IMR-90 (cell line): Measurements from ENCODE around the gene ZNF451. TPM values are rescaled to one million over a fixed set of nuclear protein-coding genes. Genes with fewer than 3 reads are reported as not detected.

Source experiments
- ATAC-seq: fragments of 200-7000 bp; cut with Tn5 transposase; 2 replicates; pipeline ENCODE4 v1.9.1; 2020; ENCODE audit warnings: low read depth, mild to moderate bottlenecking, moderate library complexity
- BruUV-seq: library from RNA; stranded (reverse); fragments of 400-500 nt; replicated peaks from 2 replicates; lab custom pipeline; 2021; lab: Mats Ljungman, UMichigan
- CTCF ChIA-PET: fragments of 300-600 bp; formaldehyde crosslinking; extraction: SDS; loops from one replicate; lab custom pipeline; 2021; ENCODE audit warnings: antibody characterized with exemption; lab: Yijun Ruan, JAX
- POLR2A ChIA-PET: fragments of 300-600 bp; sonication (Branson Sonifier 250); formaldehyde crosslinking; loops from one replicate; lab custom pipeline; 2022; ENCODE audit warnings: antibody characterized with exemption; ENCODE audit not compliant: unreplicated experiment; lab: Charles Lee
- DNase-seq: peaks from one replicate; pipeline ENCODE4 v3.0.0; 2013
- H2AFZ ChIP-seq: replicated peaks from 2 replicates; pipeline ENCODE3; 2013; ENCODE audit warnings: low read length, mild to moderate bottlenecking; ENCODE audit not compliant: poor library complexity
- H2AK5ac ChIP-seq: 2 replicates; pipeline ENCODE4 v1.6.1; 2013; ENCODE audit warnings: low read depth, low read length, inconsistent platforms
- H2AK9ac ChIP-seq: replicated peaks from 2 replicates; pipeline ENCODE3; 2013; ENCODE audit warnings: mild to moderate bottlenecking, low read depth, low read length, moderate library complexity; ENCODE audit not compliant: poor library complexity
- H2BK120ac ChIP-seq: 2 replicates; pipeline ENCODE4 v1.6.1; 2013; ENCODE audit warnings: low read depth, low read length, inconsistent platforms
- H2BK15ac ChIP-seq: 3 replicates; pipeline ENCODE4 v1.6.1; 2013; ENCODE audit warnings: low read depth, low read length, inconsistent platforms
- H2BK20ac ChIP-seq: 2 replicates; pipeline ENCODE4 v1.6.1; 2013; ENCODE audit warnings: low read depth, mild to moderate bottlenecking, inconsistent platforms, low read length, moderate library complexity
- H2BK5ac ChIP-seq: 2 replicates; pipeline ENCODE4 v1.6.1; 2013; ENCODE audit warnings: mild to moderate bottlenecking, low read depth, low read length, inconsistent platforms; ENCODE audit not compliant: poor library complexity, severe bottlenecking
- H3K14ac ChIP-seq: replicated peaks from 2 replicates; pipeline ENCODE4 v1.6.1; 2013; ENCODE audit warnings: low read depth, low read length, inconsistent platforms
- H3K18ac ChIP-seq: 2 replicates; pipeline ENCODE4 v1.6.1; 2013; ENCODE audit warnings: low read depth, low read length, control low read depth
- H3K23ac ChIP-seq: 2 replicates; pipeline ENCODE4 v1.6.1; 2013; ENCODE audit warnings: low read depth, low read length, inconsistent platforms
- H3K27ac ChIP-seq: 2 replicates; pipeline ENCODE4 v1.5.1; 2013; ENCODE audit warnings: mild to moderate bottlenecking, control low read depth, low read length; ENCODE audit not compliant: insufficient read depth
- H3K27me3 ChIP-seq: 2 replicates; pipeline ENCODE4 v1.6.1; 2013; ENCODE audit warnings: low read length; ENCODE audit not compliant: control insufficient read depth, insufficient read depth
- H3K36me3 ChIP-seq: 2 replicates; pipeline ENCODE4 v1.6.1; 2013; ENCODE audit warnings: low read length, mixed read lengths; ENCODE audit not compliant: control insufficient read depth, insufficient read depth
- H3K4ac ChIP-seq: 2 replicates; pipeline ENCODE4 v1.6.1; 2013; ENCODE audit warnings: low read depth, low read length, inconsistent platforms
- H3K4me1 ChIP-seq: 2 replicates; pipeline ENCODE4 v1.6.1; 2013; ENCODE audit warnings: low read length, mixed read lengths; ENCODE audit not compliant: control insufficient read depth, insufficient read depth
- H3K4me2 ChIP-seq: 2 replicates; pipeline ENCODE4 v1.6.1; 2013; ENCODE audit warnings: low read depth, mild to moderate bottlenecking, control low read depth, low read length, moderate library complexity
- H3K4me3 ChIP-seq: 2 replicates; pipeline ENCODE4 v1.5.1; 2013; ENCODE audit warnings: low read depth, mild to moderate bottlenecking, control low read depth, low read length, moderate library complexity; ENCODE audit not compliant: insufficient read depth
- H3K56ac ChIP-seq: 2 replicates; pipeline ENCODE4 v1.6.1; 2013; ENCODE audit warnings: low read length, inconsistent platforms; ENCODE audit not compliant: insufficient read depth; ENCODE audit errors: extremely low read depth
- H3K79me1 ChIP-seq, 2 experiments: 2 replicates each; pipeline ENCODE4 v1.6.1; 2013; ENCODE audit warnings: low read length in 2 of 2, inconsistent platforms in 1 of 2, low read depth in 1 of 2
- H3K9ac ChIP-seq: 2 replicates; pipeline ENCODE4 v1.6.1; 2013; ENCODE audit warnings: low read depth, low read length, control low read depth
- H3K9me1 ChIP-seq: 2 replicates; pipeline ENCODE4 v1.6.1; 2013; ENCODE audit warnings: low read length, inconsistent platforms; ENCODE audit not compliant: insufficient read depth
- H3K9me3 ChIP-seq: 2 replicates; pipeline ENCODE4 v1.6.1; 2013; ENCODE audit warnings: low read length; ENCODE audit not compliant: control insufficient read depth, insufficient read depth
- H4K20me1 ChIP-seq: 2 replicates; pipeline ENCODE4 v1.6.1; 2013; ENCODE audit warnings: low read length, inconsistent platforms; ENCODE audit not compliant: insufficient read depth
- H4K5ac ChIP-seq: 2 replicates; pipeline ENCODE4 v1.6.1; 2013; ENCODE audit warnings: mild to moderate bottlenecking, low read depth, low read length, control low read depth
- H4K8ac ChIP-seq, 2 experiments: 2 replicates each; pipeline ENCODE4 v1.6.1; 2013; ENCODE audit warnings: low read depth in 2 of 2, low read length in 2 of 2, control low read depth in 1 of 2, inconsistent platforms in 1 of 2
- H4K91ac ChIP-seq: 2 replicates; pipeline ENCODE4 v1.6.1; 2013; ENCODE audit warnings: low read depth, low read length, inconsistent platforms; ENCODE audit not compliant: insufficient read depth
- CHD1 ChIP-seq: IDR thresholded peaks from 2 replicates; pipeline ENCODE4 v1.6.1; 2012; ENCODE audit warnings: low read depth, low read length, improper control_type of control experiment
- MAZ ChIP-seq: IDR thresholded peaks from 2 replicates; pipeline ENCODE4 v1.6.1; 2012; ENCODE audit warnings: low read depth, mild to moderate bottlenecking, low read length, improper control_type of control experiment, moderate library complexity, borderline replicate concordance
- MXI1 ChIP-seq: IDR thresholded peaks from 2 replicates; pipeline ENCODE4 v1.6.1; 2012; ENCODE audit warnings: low read depth, mild to moderate bottlenecking, low read length, moderate library complexity, borderline replicate concordance
- POLR2A ChIP-seq: IDR thresholded peaks from 2 replicates; pipeline ENCODE4 v1.6.1; 2012; ENCODE audit warnings: mild to moderate bottlenecking, low read depth, low read length
- WGBS, 2 experiments: methylation state at CpG; one replicate each; pipeline versions ENCODE4 v1.1.5 to v1.1.7; 2013; ENCODE audit warnings: missing lambda C conversion rate in 2 of 2; ENCODE audit not compliant: insufficient read length in 1 of 2; ENCODE audit errors: extremely low coverage in 2 of 2; 5-methylcytosine and 5-hydroxymethylcytosine counted together
- dilution Hi-C: fragments of 300-500 bp; cut with HindIII; formaldehyde crosslinking; loops from one replicate; pipeline ENCODE4 v1.14.3; 2018; ENCODE audit warnings: low sequenced_read_pairs; ENCODE audit not compliant: unreplicated experiment
- in situ Hi-C: fragments of 300-500 bp; cut with MboI; formaldehyde crosslinking; loops from 3 replicates; pipeline ENCODE4 v1.14.3; 2019; ENCODE audit warnings: low sequenced_read_pairs, inconsistent platforms, mixed read lengths
- intact Hi-C: fragments of 100-400 bp; cut with micrococcal nuclease; formaldehyde crosslinking; loops from 2 replicates; pipeline ENCODE4 v1.10.0; 2022
- polyA plus RNA-seq, 3 experiments: library from polyadenylated mRNA; depleted of rRNA; stranded (reverse); fragments of >200 nt; gene quantifications; 2 replicates each; pipeline ENCODE4 v1.2.3, GENCODE V29; 2012; ENCODE audit warnings: low replicate concordance in 1 of 3
- total RNA-seq: library from RNA; depleted of rRNA; stranded (reverse); fragments of >200 nt; gene quantifications from 2 replicates; pipeline ENCODE4 v1.2.3, GENCODE V29; 2012
- TF ChIP-seq, protein P1 (sequence below): fragments of 150-350 bp; IDR thresholded peaks from 2 replicates; pipeline ENCODE4 v1.6.1; 2017; ENCODE audit warnings: mild to moderate bottlenecking, antibody characterized with exemption, low read length, low read depth
- TF ChIP-seq, protein P2 (sequence below): fragments of 150-350 bp; IDR thresholded peaks from 2 replicates; pipeline ENCODE4 v1.6.1; 2016; ENCODE audit warnings: low read depth, mild to moderate bottlenecking, low read length, moderate library complexity, borderline replicate concordance
- TF ChIP-seq, protein P3 (sequence below): conservative IDR thresholded peaks from 2 replicates; pipeline ENCODE4 v1.5.1; 2012; ENCODE audit warnings: mild to moderate bottlenecking, low read depth, low read length, improper control_type of control experiment

ZNF451 gene
- total and polyA plus RNA-seq, 2 of the 4 experiments (the other 2 are of a cell fraction): 10.0 to 48.6 TPM

GRCh38 chr6:57097596-57097995, 7.6 kb downstream of the ZNF451 start:
- Histone ChIP-seq H4K20me1 (peaks cover 49% of the 10 kb centered on the region), H4K5ac (no peak overlapping the region), H3K9me1 (peaks cover 3% of the 10 kb centered on the region; the same call in 1 of the 2 replicates), H3K27me3 (no peaks in the 10 kb centered on the region), H4K8ac (no peak overlapping the region), H3K18ac (no peak overlapping the region), H3K36me3 (peaks cover 30% of the 10 kb centered on the region), H3K79me1 (peaks cover 32 to 54% of the 10 kb centered on the region in 2 experiments), H3K56ac (no peak overlapping the region), H4K91ac (no peak overlapping the region), H3K9me3 (no peaks in the 10 kb centered on the region), H3K4me2 (peak overlapping the region; percentile 25; the same call in 1 of the 2 replicates), H2BK5ac (no peak overlapping the region), H2BK20ac (no peak overlapping the region), H3K4me1 (peaks cover 6% of the 10 kb centered on the region), H2BK120ac (no peak overlapping the region), H3K4me3 (no peak overlapping the region), H3K4ac (no peak overlapping the region), H3K23ac (0 out of 2 replicates have a peak overlapping the region, but pooled peaks have one; percentile 4), H2AK5ac (no peak overlapping the region), H3K27ac (no peak overlapping the region), H2BK15ac (no peak overlapping the region), H3K14ac (no peak overlapping the region), H2AFZ (no peak overlapping the region), H2AK9ac (no peak overlapping the region), H3K9ac (no peak overlapping the region)
- BruUV-seq: no TSS peak
- dilution Hi-C loops: no loop called here
- TF ChIP-seq MXI1: no peak
- TF ChIP-seq MAZ: no peak
- TF ChIP-seq CHD1: no peak
- TF ChIP-seq, protein P1, sequence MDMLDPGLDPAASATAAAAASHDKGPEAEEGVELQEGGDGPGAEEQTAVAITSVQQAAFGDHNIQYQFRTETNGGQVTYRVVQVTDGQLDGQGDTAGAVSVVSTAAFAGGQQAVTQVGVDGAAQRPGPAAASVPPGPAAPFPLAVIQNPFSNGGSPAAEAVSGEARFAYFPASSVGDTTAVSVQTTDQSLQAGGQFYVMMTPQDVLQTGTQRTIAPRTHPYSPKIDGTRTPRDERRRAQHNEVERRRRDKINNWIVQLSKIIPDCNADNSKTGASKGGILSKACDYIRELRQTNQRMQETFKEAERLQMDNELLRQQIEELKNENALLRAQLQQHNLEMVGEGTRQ: no peak
- TF ChIP-seq, protein P2, sequence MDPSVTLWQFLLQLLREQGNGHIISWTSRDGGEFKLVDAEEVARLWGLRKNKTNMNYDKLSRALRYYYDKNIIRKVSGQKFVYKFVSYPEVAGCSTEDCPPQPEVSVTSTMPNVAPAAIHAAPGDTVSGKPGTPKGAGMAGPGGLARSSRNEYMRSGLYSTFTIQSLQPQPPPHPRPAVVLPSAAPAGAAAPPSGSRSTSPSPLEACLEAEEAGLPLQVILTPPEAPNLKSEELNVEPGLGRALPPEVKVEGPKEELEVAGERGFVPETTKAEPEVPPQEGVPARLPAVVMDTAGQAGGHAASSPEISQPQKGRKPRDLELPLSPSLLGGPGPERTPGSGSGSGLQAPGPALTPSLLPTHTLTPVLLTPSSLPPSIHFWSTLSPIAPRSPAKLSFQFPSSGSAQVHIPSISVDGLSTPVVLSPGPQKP: no peak
- TF ChIP-seq, protein P3, sequence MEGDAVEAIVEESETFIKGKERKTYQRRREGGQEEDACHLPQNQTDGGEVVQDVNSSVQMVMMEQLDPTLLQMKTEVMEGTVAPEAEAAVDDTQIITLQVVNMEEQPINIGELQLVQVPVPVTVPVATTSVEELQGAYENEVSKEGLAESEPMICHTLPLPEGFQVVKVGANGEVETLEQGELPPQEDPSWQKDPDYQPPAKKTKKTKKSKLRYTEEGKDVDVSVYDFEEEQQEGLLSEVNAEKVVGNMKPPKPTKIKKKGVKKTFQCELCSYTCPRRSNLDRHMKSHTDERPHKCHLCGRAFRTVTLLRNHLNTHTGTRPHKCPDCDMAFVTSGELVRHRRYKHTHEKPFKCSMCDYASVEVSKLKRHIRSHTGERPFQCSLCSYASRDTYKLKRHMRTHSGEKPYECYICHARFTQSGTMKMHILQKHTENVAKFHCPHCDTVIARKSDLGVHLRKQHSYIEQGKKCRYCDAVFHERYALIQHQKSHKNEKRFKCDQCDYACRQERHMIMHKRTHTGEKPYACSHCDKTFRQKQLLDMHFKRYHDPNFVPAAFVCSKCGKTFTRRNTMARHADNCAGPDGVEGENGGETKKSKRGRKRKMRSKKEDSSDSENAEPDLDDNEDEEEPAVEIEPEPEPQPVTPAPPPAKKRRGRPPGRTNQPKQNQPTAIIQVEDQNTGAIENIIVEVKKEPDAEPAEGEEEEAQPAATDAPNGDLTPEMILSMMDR: no peak
- no peak for TF ChIP-seq POLR2A
- intact Hi-C loops: no loop called here
- POLR2A ChIA-PET: no interaction called here
- CTCF ChIA-PET: no interaction called here
- peak; percentile 59 for DNase-seq
- WGBS, 2 experiments: no CpG with 5 or more reads among the region's 1 CpG
- in situ Hi-C loops: no loop called here
- peak; percentile 82 for ATAC-seq
